ENCODE data around the gene DENND4B. TPM values are rescaled to one million over a fixed set of nuclear protein-coding genes. Genes with fewer than 3 reads are reported as not detected.

The DENND4B gene
- total and polyA plus RNA-seq, 2 experiments from 2014 or later: 42.3 to 48.1 TPM

- no peak for DNase-seq (ENCODE audit: low read depth in 1 of 2, low spot score in 1 of 2)
- TF ChIP-seq CTCF (IDR thresholded peaks at IDR 0.05; ENCODE audit: low read depth, low read length): no peak
- H3K4me3 ChIP-seq: peak overlapping the region; percentile 71
- H3K36me3 ChIP-seq: peaks cover 19% of the 10 kb centered on the region
- H3K9me3 ChIP-seq (ENCODE audit: low read depth): no peaks in the 10 kb centered on the region
- no peaks in the 10 kb centered on the region for H3K27me3 ChIP-seq
- H3K4me1 ChIP-seq (ENCODE audit: low read depth): peaks cover 8% of the 10 kb centered on the region
- peak overlapping the region; percentile 85 for H3K27ac ChIP-seq
These were observed 31.9 kb upstream of the DENND4B start for GRCh38 chr1:153978274-153978909.

- DNase-seq (ENCODE audit: low read depth in 1 of 2, low spot score in 1 of 2): peak; percentile 85 to 92
- H3K9me3 ChIP-seq (ENCODE audit: low read depth): no peaks in the 10 kb centered on the region
- peak within 1 kb of the TSS; percentile 71 for H3K4me3 ChIP-seq
- no peaks in the 10 kb centered on the region for H3K27me3 ChIP-seq
- peaks cover 8% of the 10 kb centered on the region for H3K4me1 ChIP-seq (ENCODE audit: low read depth)
- no peak for TF ChIP-seq CTCF (IDR thresholded peaks at IDR 0.05; ENCODE audit: low read depth, low read length)
- peaks cover 19% of the 10 kb centered on the region for H3K36me3 ChIP-seq
- H3K27ac ChIP-seq: peak within 1 kb of the TSS; percentile 85
These were observed 31.0 kb upstream of the DENND4B start, which contains the start of gene JTB for GRCh38 chr1:153977250-153978240. Gene JTB (minus strand): TSS chr1:153977674. CDS start chr1:153977252, 422 bp downstream.

GRCh38 chr1:153976819-153977249, 30.3 kb upstream of the DENND4B start:
- no peak for TF ChIP-seq CTCF (IDR thresholded peaks at IDR 0.05; ENCODE audit: low read depth, low read length)
- Histone ChIP-seq H3K27me3 (no peaks in the 10 kb centered on the region), H3K4me1 (ENCODE audit: low read depth) (peaks cover 8% of the 10 kb centered on the region), H3K27ac (peak overlapping the region; percentile 85), H3K9me3 (ENCODE audit: low read depth) (no peaks in the 10 kb centered on the region), H3K36me3 (peaks cover 19% of the 10 kb centered on the region), H3K4me3 (peak overlapping the region; percentile 71)
- no peak for DNase-seq (ENCODE audit: low read depth in 1 of 2, low spot score in 1 of 2)

- Histone ChIP-seq H3K27me3 (no peaks in the 10 kb centered on the region), H3K27ac (peak overlapping the region; percentile 39), H3K4me1 (ENCODE audit: low read depth) (peaks cover 14% of the 10 kb centered on the region), H3K9me3 (ENCODE audit: low read depth) (no peaks in the 10 kb centered on the region), H3K36me3 (peaks cover 19% of the 10 kb centered on the region), H3K4me3 (no peak overlapping the region)
- no peak for DNase-seq (ENCODE audit: low read depth in 1 of 2, low spot score in 1 of 2)
- TF ChIP-seq CTCF (IDR thresholded peaks at IDR 0.05; ENCODE audit: low read depth, low read length): no peak
These were observed 27.0 kb upstream of the DENND4B start for GRCh38 chr1:153973525-153973924.

- no peak for DNase-seq (ENCODE audit: low read depth in 1 of 2, low spot score in 1 of 2)
- no peak for TF ChIP-seq CTCF (IDR thresholded peaks at IDR 0.05; ENCODE audit: low read depth, low read length)
- H3K4me3 ChIP-seq: no peak overlapping the region
- no peaks in the 10 kb centered on the region for H3K27me3 ChIP-seq
- H3K4me1 ChIP-seq (ENCODE audit: low read depth): peaks cover 12% of the 10 kb centered on the region
- H3K36me3 ChIP-seq: peaks cover 19% of the 10 kb centered on the region
- H3K27ac ChIP-seq: peak overlapping the region; percentile 13
- H3K9me3 ChIP-seq (ENCODE audit: low read depth): no peaks in the 10 kb centered on the region
These were observed 26.6 kb upstream of the DENND4B start for GRCh38 chr1:153973071-153973470.

All from cardiac muscle cell (in vitro differentiated cells and primary cell).